Transverse colon (tissue), 4 donors: ENCODE measurements around the gene LAD1.

ENCODE experiments used
- CTCF ChIP-seq, 5 experiments: fragments of 200-600 bp in 3 of 5; fragments of 450-650 bp in 2 of 5; sonication (generic) in 3 of 5; IDR thresholded peaks; 1 replicate in 2 of 5; 2 replicates in 3 of 5; pipeline ENCODE4 v1.5.1; 2016 to 2017; ENCODE audit warnings: antibody characterized with exemption in 5 of 5, inconsistent platforms in 3 of 5, mild to moderate bottlenecking in 2 of 5, moderate library complexity in 1 of 5
- EP300 ChIP-seq: sonication (generic); formaldehyde crosslinking; IDR thresholded peaks from one replicate; pipeline ENCODE4 v1.6.1; 2017; ENCODE audit warnings: antibody characterized with exemption, low read depth
- POLR2AphosphoS5 ChIP-seq, 3 donors: sonication (generic); formaldehyde crosslinking; IDR thresholded peaks; one replicate each; pipeline ENCODE4 v1.6.1; 2016; ENCODE audit warnings: antibody characterized with exemption in 3 of 3

GRCh38 chr1:201399352-201400126, 415 bp upstream of the LAD1 start:
- no peak for TF ChIP-seq CTCF (IDR thresholded peaks at IDR 0.05)
- TF ChIP-seq POLR2AphosphoS5 (IDR thresholded peaks at IDR 0.05) = peak in 2 of 3 donors; percentile 64 to 73
- TF ChIP-seq EP300 = no peak
